AG04450 (cell line): ENCODE results near the gene KRTAP5-4. TPM values are rescaled to one million over a fixed set of nuclear protein-coding genes. Genes with fewer than 3 reads are reported as not detected.
"Not testable (repeated sequence)": the region's sequence is repeated elsewhere in the genome, so short reads cannot be mapped to it uniquely, and the experiment has no call there.

Experiments
- CTCF ChIA-PET: fragments of 300-600, 350-600 bp; formaldehyde crosslinking; extraction: SDS; loops from one replicate; lab custom pipeline; 2022; ENCODE audit warnings: antibody characterized with exemption, inconsistent platforms; lab: Charles Lee
- POLR2A ChIA-PET: fragments of 350-600 bp; formaldehyde crosslinking; extraction: SDS; loops from one replicate; lab custom pipeline; 2021; ENCODE audit warnings: antibody characterized with exemption, inconsistent platforms; lab: Yijun Ruan, JAX
- DNase-seq: peaks from one replicate; pipeline ENCODE4 v3.0.0-alpha.2; 2011; ENCODE audit warnings: low read depth, low spot score
- H3K27ac ChIP-seq: one replicate; pipeline ENCODE4 v1.5.1; 2012; ENCODE audit warnings: low read depth, low read length, control low read depth
- H3K27me3 ChIP-seq: one replicate; pipeline ENCODE4 v1.6.0; 2012; ENCODE audit warnings: low read length; ENCODE audit not compliant: control insufficient read depth, insufficient read depth
- H3K4me3 ChIP-seq: 2 replicates; pipeline ENCODE4 v1.5.1; 2011; ENCODE audit warnings: mild to moderate bottlenecking, low read depth, low read length, control low read depth
- H3K9me3 ChIP-seq: 2 replicates; pipeline ENCODE4 v1.5.1; 2012; ENCODE audit warnings: low read length; ENCODE audit not compliant: control insufficient read depth, insufficient read depth
- polyA minus RNA-seq: library from RNA; depleted of rRNA, polyadenylated mRNA; stranded (reverse); fragments of >200 nt; gene quantifications from 2 replicates; pipeline ENCODE4 v1.2.3, GENCODE V29; 2011; rRNA and poly(A)+ RNA removed
- polyA plus RNA-seq: library from polyadenylated mRNA; depleted of rRNA; stranded (reverse); fragments of >200 nt; gene quantifications from 2 replicates; pipeline ENCODE4 v1.2.3, GENCODE V29; 2011; rRNA removed
- TF ChIP-seq, protein P1 (sequence below): IDR thresholded peaks from 2 replicates; pipeline ENCODE4 v1.5.1; 2011; ENCODE audit warnings: low read depth, low read length, control low read depth, inconsistent platforms

Gene KRTAP5-4, protein sequence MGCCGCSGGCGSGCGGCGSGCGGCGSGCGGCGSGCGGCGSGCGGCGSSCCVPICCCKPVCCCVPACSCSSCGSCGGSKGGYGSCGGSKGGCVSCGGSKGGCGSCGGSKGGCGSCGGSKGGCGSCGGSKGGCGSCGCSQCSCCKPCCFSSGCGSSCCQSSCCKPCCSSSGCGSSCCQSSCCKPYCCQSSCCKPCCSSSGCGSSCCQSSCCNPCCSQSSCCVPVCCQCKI
- polyA plus RNA-seq (not detected in 2 replicates), polyA minus RNA-seq (not detected in 2 replicates)

DNA sequence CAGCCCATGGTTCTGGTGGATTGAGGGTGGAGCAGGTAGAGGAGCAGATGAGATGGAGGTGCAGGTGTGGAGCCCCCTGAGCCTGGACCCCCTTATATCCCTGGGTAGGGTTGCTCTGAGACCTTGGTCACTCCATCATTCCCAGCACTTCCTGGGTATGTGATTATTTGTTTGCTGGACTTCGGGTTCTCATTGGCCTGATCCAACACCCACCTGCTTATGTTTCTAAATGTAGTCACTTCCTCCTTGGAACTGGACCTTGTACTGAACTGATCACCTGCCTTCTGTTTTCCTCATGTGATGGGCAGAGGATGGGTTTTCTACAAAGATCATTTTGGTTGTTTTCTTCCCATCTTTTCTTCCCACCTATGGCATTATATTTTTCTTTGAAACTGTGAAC lies at the start of gene KRTAP5-4:
TSS of gene KRTAP5-4 (minus strand) at position 53 of the 400 bp plus-strand sequence. CDS start at position 8, 45 bp downstream.
- no peak for DNase-seq
- H3K27ac ChIP-seq: no peak within 1 kb of the TSS
- H3K4me3 ChIP-seq: no peak within 1 kb of the TSS
- ChIA-PET CTCF (interaction anchor here (0.6 kb wide), 1 partner anchor 340 kb away, joined by 3 read pairs; no protein-coding TSS in a partner anchor), POLR2A (no interaction called here)
- H3K9me3 ChIP-seq: no peaks in the 10 kb centered on the region
- peaks cover 24% of the 10 kb centered on the region for H3K27me3 ChIP-seq
- TF ChIP-seq, protein P1, sequence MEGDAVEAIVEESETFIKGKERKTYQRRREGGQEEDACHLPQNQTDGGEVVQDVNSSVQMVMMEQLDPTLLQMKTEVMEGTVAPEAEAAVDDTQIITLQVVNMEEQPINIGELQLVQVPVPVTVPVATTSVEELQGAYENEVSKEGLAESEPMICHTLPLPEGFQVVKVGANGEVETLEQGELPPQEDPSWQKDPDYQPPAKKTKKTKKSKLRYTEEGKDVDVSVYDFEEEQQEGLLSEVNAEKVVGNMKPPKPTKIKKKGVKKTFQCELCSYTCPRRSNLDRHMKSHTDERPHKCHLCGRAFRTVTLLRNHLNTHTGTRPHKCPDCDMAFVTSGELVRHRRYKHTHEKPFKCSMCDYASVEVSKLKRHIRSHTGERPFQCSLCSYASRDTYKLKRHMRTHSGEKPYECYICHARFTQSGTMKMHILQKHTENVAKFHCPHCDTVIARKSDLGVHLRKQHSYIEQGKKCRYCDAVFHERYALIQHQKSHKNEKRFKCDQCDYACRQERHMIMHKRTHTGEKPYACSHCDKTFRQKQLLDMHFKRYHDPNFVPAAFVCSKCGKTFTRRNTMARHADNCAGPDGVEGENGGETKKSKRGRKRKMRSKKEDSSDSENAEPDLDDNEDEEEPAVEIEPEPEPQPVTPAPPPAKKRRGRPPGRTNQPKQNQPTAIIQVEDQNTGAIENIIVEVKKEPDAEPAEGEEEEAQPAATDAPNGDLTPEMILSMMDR: no peak

DNA sequence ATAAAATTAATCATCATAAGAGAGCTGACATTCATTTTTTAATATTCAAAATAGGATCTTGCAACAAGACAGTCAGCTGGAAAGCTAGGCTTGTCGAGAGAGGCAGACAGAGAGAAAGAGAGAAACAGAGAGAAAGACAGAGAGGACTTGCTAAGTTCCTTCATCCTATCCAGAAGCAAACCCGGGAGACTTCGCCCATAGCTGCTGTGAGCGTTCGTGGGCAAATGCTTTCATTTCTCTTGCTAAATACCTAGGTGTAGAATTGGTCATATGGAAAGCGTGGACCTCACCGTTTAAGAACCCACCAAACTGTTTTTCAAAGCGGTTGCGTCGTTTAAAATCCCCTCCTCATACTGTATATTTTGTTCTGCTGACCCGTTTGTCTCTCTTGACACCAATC lies 49.7 kb upstream of the KRTAP5-4 start:
- TF ChIP-seq, protein P1: no peak
- no peak for DNase-seq
- ChIA-PET POLR2A (no interaction called here), CTCF (interaction anchor here (2.2 to 2.6 kb wide), 2 partner anchors 19 to 22 kb away, joined by 8 to 9 read pairs; no protein-coding TSS in a partner anchor)
- H3K9me3 ChIP-seq: no peaks in the 10 kb centered on the region; the same call in 1 of the 2 replicates
- H3K27ac ChIP-seq: no peak overlapping the region
- H3K4me3 ChIP-seq: no peak overlapping the region
- peaks cover 46% of the 10 kb centered on the region for H3K27me3 ChIP-seq

DNA sequence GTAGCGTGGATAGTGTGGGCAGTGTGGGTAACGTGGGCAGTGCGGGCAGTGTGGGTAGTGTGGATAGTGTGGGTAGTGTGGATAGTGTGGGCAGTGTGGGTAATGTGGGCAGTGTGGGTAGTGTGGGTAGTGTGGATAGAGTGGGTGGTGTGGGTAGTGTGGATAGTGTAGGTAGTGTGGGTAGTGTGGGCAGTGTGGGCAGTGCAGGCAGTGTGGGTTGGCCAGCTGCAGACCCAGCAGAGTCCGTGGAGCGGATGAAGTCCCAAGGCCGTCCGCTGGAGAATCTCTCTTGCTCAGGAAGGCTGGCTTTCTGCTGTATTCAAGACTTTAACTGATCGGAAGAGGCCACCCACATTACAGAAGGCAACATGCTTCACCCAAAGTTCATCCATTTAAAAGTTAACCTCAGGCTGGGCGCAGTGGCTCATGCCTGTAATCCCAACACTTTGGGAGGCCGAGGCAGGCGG lies 49.0 kb upstream of the KRTAP5-4 start:
- no peaks in the 10 kb centered on the region; the same call in 1 of the 2 replicates for H3K9me3 ChIP-seq
- peaks cover 45% of the 10 kb centered on the region for H3K27me3 ChIP-seq
- TF ChIP-seq, protein P1: no peak
- no peak for DNase-seq
- H3K4me3 ChIP-seq: no peak overlapping the region
- CTCF ChIA-PET: interaction anchor here (2.2 to 2.6 kb wide), 2 partner anchors 18 to 23 kb away, joined by 8 to 9 read pairs; no protein-coding TSS in a partner anchor
- no peak overlapping the region for H3K27ac ChIP-seq
- POLR2A ChIA-PET: no interaction called here

DNA sequence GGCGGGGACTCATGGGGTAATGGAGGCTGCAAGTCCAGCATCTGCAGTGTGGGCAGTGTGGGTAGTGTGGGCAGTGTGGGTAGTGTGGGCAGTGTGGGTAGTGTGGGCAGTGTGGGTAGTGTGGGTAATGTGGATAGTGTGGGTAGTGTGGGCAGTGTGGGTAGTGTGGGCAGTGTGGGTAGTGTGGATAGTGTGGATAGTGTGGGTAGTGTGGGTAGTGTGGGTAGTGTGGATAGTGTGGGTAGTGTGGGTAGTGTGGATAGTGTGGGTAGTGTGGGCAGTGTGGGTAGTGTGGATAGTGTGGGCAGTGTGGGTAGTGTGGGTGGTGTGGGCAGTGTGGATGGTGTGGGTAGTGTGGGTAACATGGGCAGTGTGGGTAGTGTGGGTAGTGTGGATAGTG lies 48.5 kb upstream of the KRTAP5-4 start:
- CTCF ChIA-PET: interaction anchor here (1.4 kb wide), 1 partner anchor 18 kb away, joined by 4 read pairs; no protein-coding TSS in a partner anchor
- peaks cover 43% of the 10 kb centered on the region for H3K27me3 ChIP-seq
- H3K27ac ChIP-seq, H3K9me3 ChIP-seq, DNase-seq, POLR2A ChIA-PET, H3K4me3 ChIP-seq: not testable (repeated sequence)

DNA sequence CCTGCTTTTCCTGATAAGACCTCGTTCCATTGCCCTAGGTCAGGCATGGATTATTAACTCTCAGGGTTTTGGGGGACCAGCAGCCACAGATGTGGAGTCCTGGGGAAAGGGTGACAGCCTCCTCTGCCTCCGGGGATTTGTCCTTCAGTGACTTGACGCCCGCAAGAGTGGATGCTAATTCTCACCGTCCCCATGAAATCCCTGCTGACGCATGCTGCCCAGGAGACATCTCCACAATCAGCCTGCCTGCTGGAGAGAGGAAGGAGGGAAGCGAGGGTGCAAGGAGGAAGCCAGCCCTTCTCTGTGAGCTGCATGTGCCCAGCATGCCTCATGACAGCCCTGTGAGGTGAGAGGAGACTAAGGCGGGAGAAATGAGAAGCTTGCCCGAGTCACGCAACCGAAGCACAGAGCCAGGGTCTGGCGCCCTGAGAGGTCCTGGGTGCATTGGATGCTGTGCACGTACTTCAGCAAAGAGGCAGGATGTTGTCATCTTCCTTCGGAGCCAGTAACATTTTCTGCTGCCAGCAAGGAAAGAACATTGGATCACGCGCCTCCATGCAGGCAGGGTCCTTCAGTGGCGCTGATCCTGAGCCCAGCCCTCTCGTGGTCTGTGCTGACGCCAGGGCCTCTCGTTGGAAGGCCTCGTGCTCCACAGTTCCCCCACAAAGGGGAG lies 47.7 kb upstream of the KRTAP5-4 start:
- ChIA-PET POLR2A (no interaction called here), CTCF (interaction anchor here (1.4 kb wide), 1 partner anchor 17 kb away, joined by 4 read pairs; no protein-coding TSS in a partner anchor)
- peaks cover 40% of the 10 kb centered on the region for H3K27me3 ChIP-seq

More for the DNA sequence above, 47.7 kb upstream of the KRTAP5-4 start:
- Histone ChIP-seq H3K9me3 (no peaks in the 10 kb centered on the region; the same call in 1 of the 2 replicates), H3K4me3 (no peak overlapping the region), H3K27ac (no peak overlapping the region)
- no peak for DNase-seq
- TF ChIP-seq, protein P1: no peak
